ENCODE data around the gene BSG. TPM values are rescaled to one million over a fixed set of nuclear protein-coding genes. Genes with fewer than 3 reads are reported as not detected.

Gene BSG
- total RNA-seq, 4 donors from 2014 or later: 182 to 408 (median 289) TPM

- Histone ChIP-seq H3K9me3 (no peaks in the 10 kb centered on the region), H3K36me3 (no peaks in the 10 kb centered on the region), H3K4me3 (no peak overlapping the region), H3K27ac (no peak overlapping the region), H3K27me3 (peaks cover 9 to 97% (median 21%) of the 10 kb centered on the region in 4 donors), H3K4me1 (peaks cover 14 to 36% (median 28%) of the 10 kb centered on the region in 3 donors)
- no peak for DNase-seq
- TF ChIP-seq POLR2A (IDR thresholded peaks at IDR 0.05): no peak
- TF ChIP-seq CTCF (IDR thresholded peaks at IDR 0.05): no peak
- 27 to 47% methylated on average over 13 to 22 of the region's 75 CpGs for WGBS, 2 donors
- intact Hi-C loops (cut with DNase I): no loop called here
Observed at GRCh38 chr19:591099-591958, 18.9 kb downstream of the BSG start.

DNA sequence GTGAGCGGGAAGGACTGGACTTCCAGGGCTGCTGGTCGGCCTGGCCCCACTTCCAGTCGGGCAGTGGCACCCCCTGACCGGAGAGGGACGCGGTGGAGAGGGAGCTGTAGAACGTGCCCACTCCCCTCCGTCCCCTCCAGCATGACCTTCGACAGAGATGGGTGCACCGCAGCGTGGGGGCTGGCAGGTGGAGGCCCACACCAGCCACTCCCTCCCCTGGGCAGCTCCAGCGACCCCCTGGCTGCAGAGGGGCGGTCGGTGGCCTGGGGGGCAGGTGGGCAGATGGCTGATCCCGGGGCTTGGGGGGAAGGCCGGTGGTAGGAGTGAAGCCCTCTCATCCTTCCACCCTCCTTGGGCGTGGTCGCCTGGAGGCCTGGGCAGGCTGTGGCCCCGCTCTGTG, 19.7 kb downstream of the BSG start:
- 74% methylated on average over 3 of the region's 19 CpGs; no CpG with 5 or more reads in 1 of the 2 donors for WGBS, 2 donors
- no peak for DNase-seq
- Histone ChIP-seq H3K36me3 (no peaks in the 10 kb centered on the region), H3K4me1 (peaks cover 14 to 36% (median 28%) of the 10 kb centered on the region in 3 donors), H3K27ac (no peak overlapping the region), H3K27me3 (peaks cover 9 to 97% (median 21%) of the 10 kb centered on the region in 4 donors), H3K4me3 (no peak overlapping the region), H3K9me3 (no peaks in the 10 kb centered on the region)
- intact Hi-C loops (cut with DNase I): no loop called here
- TF ChIP-seq CTCF (IDR thresholded peaks at IDR 0.05): no peak
- TF ChIP-seq POLR2A (IDR thresholded peaks at IDR 0.05): no peak

- peaks cover 9 to 91% (median 21%) of the 10 kb centered on the region in 4 donors for H3K27me3 ChIP-seq
- H3K4me3 ChIP-seq: no peak overlapping the region
- H3K27ac ChIP-seq: no peak overlapping the region
- peaks cover 12 to 31% (median 27%) of the 10 kb centered on the region in 3 donors for H3K4me1 ChIP-seq
- intact Hi-C loops (cut with DNase I): no loop called here
- no peak for TF ChIP-seq POLR2A (IDR thresholded peaks at IDR 0.05)
- no peak for TF ChIP-seq CTCF (IDR thresholded peaks at IDR 0.05)
- no peaks in the 10 kb centered on the region for H3K9me3 ChIP-seq
- no peak for DNase-seq
- 74 to 83% methylated on average over 8 to 11 of the region's 18 CpGs for WGBS, 2 donors
- no peaks in the 10 kb centered on the region for H3K36me3 ChIP-seq
Observed at GRCh38 chr19:593055-593454, 20.7 kb downstream of the BSG start.

GRCh38 chr19:593505-593904, 21.1 kb downstream of the BSG start:
- Histone ChIP-seq H3K27me3 (peaks cover 9 to 91% (median 18%) of the 10 kb centered on the region in 4 donors), H3K9me3 (no peaks in the 10 kb centered on the region), H3K4me3 (no peak overlapping the region), H3K36me3 (no peaks in the 10 kb centered on the region), H3K4me1 (peaks cover 8 to 26% (median 22%) of the 10 kb centered on the region in 3 donors), H3K27ac (no peak overlapping the region)
- 37 to 43% methylated on average over 4 to 8 of the region's 9 CpGs for WGBS, 2 donors
- intact Hi-C loops (cut with DNase I): no loop called here
- no peak for DNase-seq
- TF ChIP-seq POLR2A (IDR thresholded peaks at IDR 0.05): no peak
- no peak for TF ChIP-seq CTCF (IDR thresholded peaks at IDR 0.05)

DNA sequence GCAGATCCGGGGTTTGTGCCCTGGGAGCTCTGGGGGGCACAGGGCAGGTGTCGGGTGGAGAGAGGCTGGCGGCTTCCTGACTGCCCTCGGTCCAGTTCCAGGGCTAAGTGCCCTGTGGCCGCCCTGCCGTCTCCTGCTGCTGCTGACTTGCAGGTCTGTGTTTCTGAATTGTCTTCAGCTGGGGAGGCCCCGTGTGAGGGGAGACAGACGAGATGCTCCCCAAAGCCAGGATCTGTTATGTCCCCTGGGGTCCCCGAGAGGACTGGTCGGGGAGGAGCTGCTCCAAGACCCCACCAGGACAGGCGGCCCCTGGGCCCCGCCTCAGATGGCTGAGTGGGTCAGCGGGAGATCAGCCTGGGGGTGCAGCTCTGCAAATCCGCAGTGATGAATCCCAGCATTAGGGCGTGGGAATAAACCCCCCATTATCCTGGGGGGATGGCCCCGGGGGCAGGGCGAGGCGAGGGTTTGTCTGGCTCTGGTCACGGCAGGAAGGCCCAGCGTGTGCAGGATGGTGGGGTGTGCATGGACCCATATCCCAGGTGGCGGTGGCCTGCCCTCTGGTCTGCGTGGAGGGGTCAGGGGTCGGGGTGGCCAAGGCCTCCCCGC, 22.0 kb downstream of the BSG start:
- WGBS, 2 donors: 56% methylated on average over 5 of the region's 24 CpGs; no CpG with 5 or more reads in 1 of the 2 donors
- H3K4me1 ChIP-seq: peaks cover under 1 to 18% (median 15%) of the 10 kb centered on the region in 3 donors
- H3K27ac ChIP-seq: no peak overlapping the region
- H3K36me3 ChIP-seq: no peaks in the 10 kb centered on the region
- TF ChIP-seq CTCF (IDR thresholded peaks at IDR 0.05) (no peak), POLR2A (IDR thresholded peaks at IDR 0.05) (no peak)
- H3K9me3 ChIP-seq: no peaks in the 10 kb centered on the region
- H3K27me3 ChIP-seq: peaks cover 9 to 82% (median 10%) of the 10 kb centered on the region in 4 donors
- intact Hi-C loops (cut with DNase I): no loop called here
- DNase-seq: no peak
- no peak overlapping the region for H3K4me3 ChIP-seq
